Measurements from ENCODE around the gene SH3RF2.

Gene SH3RF2

GRCh38 chr5:146032911-146033310, 96.5 kb downstream of the SH3RF2 start:
- DNase-seq (ENCODE audit: extremely low spot score): no peak
- ChIA-PET CTCF (interaction anchor here (1.7 to 2.1 kb wide), 2 partner anchors 8 to 15 kb away, joined by 5 to 6 read pairs; no protein-coding TSS in a partner anchor), POLR2A (no interaction called here)
- TF ChIP-seq, protein P1, sequence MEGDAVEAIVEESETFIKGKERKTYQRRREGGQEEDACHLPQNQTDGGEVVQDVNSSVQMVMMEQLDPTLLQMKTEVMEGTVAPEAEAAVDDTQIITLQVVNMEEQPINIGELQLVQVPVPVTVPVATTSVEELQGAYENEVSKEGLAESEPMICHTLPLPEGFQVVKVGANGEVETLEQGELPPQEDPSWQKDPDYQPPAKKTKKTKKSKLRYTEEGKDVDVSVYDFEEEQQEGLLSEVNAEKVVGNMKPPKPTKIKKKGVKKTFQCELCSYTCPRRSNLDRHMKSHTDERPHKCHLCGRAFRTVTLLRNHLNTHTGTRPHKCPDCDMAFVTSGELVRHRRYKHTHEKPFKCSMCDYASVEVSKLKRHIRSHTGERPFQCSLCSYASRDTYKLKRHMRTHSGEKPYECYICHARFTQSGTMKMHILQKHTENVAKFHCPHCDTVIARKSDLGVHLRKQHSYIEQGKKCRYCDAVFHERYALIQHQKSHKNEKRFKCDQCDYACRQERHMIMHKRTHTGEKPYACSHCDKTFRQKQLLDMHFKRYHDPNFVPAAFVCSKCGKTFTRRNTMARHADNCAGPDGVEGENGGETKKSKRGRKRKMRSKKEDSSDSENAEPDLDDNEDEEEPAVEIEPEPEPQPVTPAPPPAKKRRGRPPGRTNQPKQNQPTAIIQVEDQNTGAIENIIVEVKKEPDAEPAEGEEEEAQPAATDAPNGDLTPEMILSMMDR (IDR thresholded peaks at IDR 0.05; ENCODE audit: control extremely low read depth, extremely low read depth, low read depth, missing control alignments): no peak

DNA sequence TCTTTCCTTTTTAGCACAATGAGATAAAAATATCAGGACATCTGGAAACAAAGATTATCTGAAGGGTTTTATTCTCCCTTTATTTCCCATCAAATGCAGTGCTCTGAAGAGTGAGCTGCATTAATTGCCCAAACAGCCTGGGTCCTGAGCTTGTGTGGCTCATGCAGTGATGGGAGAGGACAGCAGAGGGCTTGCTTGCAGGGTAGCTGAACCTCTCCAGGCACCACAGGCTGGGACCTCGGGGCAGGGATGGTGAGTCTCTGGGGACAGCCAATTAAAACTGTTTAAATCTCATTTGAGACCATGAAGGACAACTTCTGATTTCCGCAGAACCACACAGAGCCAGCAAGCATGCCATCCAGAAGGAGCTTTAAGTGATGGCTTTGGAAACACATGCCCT, 97.7 kb downstream of the SH3RF2 start:
- CTCF ChIA-PET: no interaction called here
- DNase-seq (ENCODE audit: extremely low spot score): no peak
- POLR2A ChIA-PET: no interaction called here
- TF ChIP-seq, protein P1 (IDR thresholded peaks at IDR 0.05; ENCODE audit: control extremely low read depth, extremely low read depth, low read depth, missing control alignments): no peak

GRCh38 chr5:146034605-146035004, 98.2 kb downstream of the SH3RF2 start:
- TF ChIP-seq, protein P1 (IDR thresholded peaks at IDR 0.05; ENCODE audit: control extremely low read depth, extremely low read depth, low read depth, missing control alignments): no peak
- POLR2A ChIA-PET: no interaction called here
- CTCF ChIA-PET: no interaction called here
- DNase-seq (ENCODE audit: extremely low spot score): no peak

- TF ChIP-seq, protein P1 (IDR thresholded peaks at IDR 0.05; ENCODE audit: control extremely low read depth, extremely low read depth, low read depth, missing control alignments): no peak
- no peak for DNase-seq (ENCODE audit: extremely low spot score)
- ChIA-PET POLR2A (no interaction called here), CTCF (interaction anchor here (1.2 to 4.8 kb wide), 4 partner anchors 9 to 14 kb away, joined by 3 to 22 read pairs (median 8); no protein-coding TSS in a partner anchor)
Measured at GRCh38 chr5:146039420-146039819, 103.0 kb downstream of the SH3RF2 start.

GRCh38 chr5:146040527-146040926, 104.1 kb downstream of the SH3RF2 start:
- no peak for DNase-seq (ENCODE audit: extremely low spot score)
- POLR2A ChIA-PET: no interaction called here
- CTCF ChIA-PET: interaction anchor here (1.2 to 4.8 kb wide), 6 partner anchors 8 to 15 kb away, joined by 3 to 22 read pairs (median 6); no protein-coding TSS in a partner anchor
- TF ChIP-seq, protein P1 (IDR thresholded peaks at IDR 0.05; ENCODE audit: control extremely low read depth, extremely low read depth, low read depth, missing control alignments): no peak

GRCh38 chr5:146041180-146041789, 104.9 kb downstream of the SH3RF2 start:
- TF ChIP-seq, protein P1 (IDR thresholded peaks at IDR 0.05; ENCODE audit: control extremely low read depth, extremely low read depth, low read depth, missing control alignments): no peak
- CTCF ChIA-PET: interaction anchor here (1.0 to 4.8 kb wide), 6 partner anchors 9 to 15 kb away, joined by 3 to 22 read pairs (median 6); no protein-coding TSS in a partner anchor
- POLR2A ChIA-PET: no interaction called here
- no peak for DNase-seq (ENCODE audit: extremely low spot score)

All from GM10248 (cell line).